ENCODE data around the gene PDE4C.
A peak's percentile ranks its signal among the peaks of the same experiment; 100 is the strongest.

PDE4C gene

DNA sequence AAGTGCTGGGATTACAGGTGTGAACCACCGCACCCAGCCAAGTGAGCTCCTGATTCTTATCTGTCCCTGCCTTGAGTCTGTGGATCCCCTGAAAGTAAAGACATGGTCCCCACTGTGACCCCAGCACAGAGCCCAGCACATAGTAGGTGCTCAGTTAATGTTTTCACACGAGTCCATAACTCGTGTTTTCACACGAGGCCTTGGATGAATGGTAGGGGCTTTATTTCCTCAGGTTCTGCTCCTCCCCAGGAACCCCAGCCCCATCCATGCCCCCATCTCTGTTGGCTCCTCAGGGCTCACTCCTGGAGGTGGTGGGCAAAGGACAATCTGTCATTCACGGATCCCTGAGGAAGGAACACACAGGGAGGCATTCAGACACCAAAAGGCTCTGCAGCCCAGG is 23.6 kb upstream of the PDE4C start:
- H3K79me1 ChIP-seq (replicated peaks; ENCODE audit: low read length, poor library complexity, severe bottlenecking), result no peaks in the 10 kb centered on the region
- H3K4me1 ChIP-seq (ENCODE audit: control insufficient read depth, insufficient read depth, low read depth, low read length), result peaks cover 2% of the 10 kb centered on the region
- no peak overlapping the region for H4K8ac ChIP-seq (ENCODE audit: low read length)
- H3K18ac ChIP-seq (ENCODE audit: low read depth in 1 of 2, low read length in 2 of 2), result no peak overlapping the region
- H2BK12ac ChIP-seq (ENCODE audit: low read length in 2 of 2), result no peak overlapping the region
- H3K23ac ChIP-seq (ENCODE audit: low read length in 2 of 2), result no peak overlapping the region
- no peak overlapping the region for H3K14ac ChIP-seq (ENCODE audit: low read length in 2 of 2)
- H3K9me3 ChIP-seq (ENCODE audit: control insufficient read depth, low read length), result no peaks in the 10 kb centered on the region
- no peak for DNase-seq
- H2BK120ac ChIP-seq (ENCODE audit: low read depth, low read length), result no peak overlapping the region
- 91% methylated on average over 5 of the region's 5 CpGs for WGBS
- H2BK5ac ChIP-seq (ENCODE audit: low read depth, low read length, poor library complexity, severe bottlenecking), result no peak overlapping the region
- no peak overlapping the region for H3K9ac ChIP-seq (ENCODE audit: low read length)
- no peak overlapping the region for H3K4ac ChIP-seq (ENCODE audit: low read depth in 1 of 2, low read length in 2 of 2)
- no peaks in the 10 kb centered on the region for H3K36me3 ChIP-seq (ENCODE audit: control insufficient read depth in 1 of 2, insufficient read depth in 2 of 2, low read depth in 1 of 2, low read length in 2 of 2)
- no peak overlapping the region for H2AFZ ChIP-seq (ENCODE audit: low read depth, low read length)
- no peak overlapping the region for H3K27ac ChIP-seq (ENCODE audit: low read length, poor library complexity, severe bottlenecking)
- H3K27me3 ChIP-seq (ENCODE audit: control insufficient read depth in 1 of 2, insufficient read depth in 1 of 2, low read length in 2 of 2), result peaks cover 18 to 22% of the 10 kb centered on the region in 2 experiments
- no peak overlapping the region for H2AK5ac ChIP-seq (ENCODE audit: low read length, severe bottlenecking)
- no peak overlapping the region for H3K4me2 ChIP-seq (ENCODE audit: low read length, poor library complexity, severe bottlenecking)
- H4K91ac ChIP-seq (ENCODE audit: low read length), result no peak overlapping the region
- H2BK15ac ChIP-seq (ENCODE audit: low read depth, poor library complexity, severe bottlenecking), result no peak overlapping the region
- H3K4me3 ChIP-seq (ENCODE audit: insufficient read depth in 1 of 2, low read depth in 1 of 2, low read length in 2 of 2), result no peak overlapping the region

DNA sequence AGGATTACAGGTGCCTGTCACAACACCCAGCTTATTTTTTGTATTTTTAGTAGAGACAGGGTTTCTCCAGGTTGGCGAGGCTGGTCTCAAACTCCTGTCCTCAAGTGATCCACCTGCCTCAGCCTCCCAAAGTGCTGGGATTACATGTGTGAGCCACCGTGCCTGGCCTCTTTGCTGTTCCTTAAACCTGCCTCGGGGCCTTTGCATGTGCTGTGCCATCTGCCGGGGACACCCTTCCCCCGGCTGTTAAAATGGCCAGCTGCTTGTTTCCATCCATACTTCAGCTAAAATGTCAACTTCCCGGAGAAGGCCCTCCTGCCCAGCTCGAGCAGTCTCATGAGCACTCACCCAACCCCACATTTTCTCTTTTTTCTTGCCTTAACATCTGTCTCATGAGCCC is 19.1 kb upstream of the PDE4C start:
- H3K79me1 ChIP-seq (replicated peaks; ENCODE audit: low read length, poor library complexity, severe bottlenecking), result no peaks in the 10 kb centered on the region
- H4K91ac ChIP-seq (ENCODE audit: low read length), result no peak overlapping the region
- H3K27me3 ChIP-seq (ENCODE audit: control insufficient read depth in 1 of 2, insufficient read depth in 1 of 2, low read length in 2 of 2), result peaks cover 4 to 34% of the 10 kb centered on the region in 2 experiments
- H2AK5ac ChIP-seq (ENCODE audit: low read length, severe bottlenecking), result no peak overlapping the region
- no peak overlapping the region for H4K8ac ChIP-seq (ENCODE audit: low read length)
- no peak overlapping the region for H3K9ac ChIP-seq (ENCODE audit: low read length)
- H2AFZ ChIP-seq (ENCODE audit: low read depth, low read length), result no peak overlapping the region
- no peak overlapping the region for H3K18ac ChIP-seq (ENCODE audit: low read depth in 1 of 2, low read length in 2 of 2)
- no peak overlapping the region for H3K4ac ChIP-seq (ENCODE audit: low read depth in 1 of 2, low read length in 2 of 2)
- no peak overlapping the region for H2BK12ac ChIP-seq (ENCODE audit: low read length in 2 of 2)
- H3K9me3 ChIP-seq (ENCODE audit: control insufficient read depth, low read length), result no peaks in the 10 kb centered on the region
- no peak overlapping the region for H2BK120ac ChIP-seq (ENCODE audit: low read depth, low read length)
- peaks cover 2% of the 10 kb centered on the region for H3K4me1 ChIP-seq (ENCODE audit: control insufficient read depth, insufficient read depth, low read depth, low read length)
- H3K36me3 ChIP-seq (ENCODE audit: control insufficient read depth in 1 of 2, insufficient read depth in 2 of 2, low read depth in 1 of 2, low read length in 2 of 2), result no peaks in the 10 kb centered on the region
- H3K4me2 ChIP-seq (ENCODE audit: low read length, poor library complexity, severe bottlenecking), result no peak overlapping the region
- no peak overlapping the region for H2BK15ac ChIP-seq (ENCODE audit: low read depth, poor library complexity, severe bottlenecking)
- H3K23ac ChIP-seq (ENCODE audit: low read length in 2 of 2), result no peak overlapping the region
- H2BK5ac ChIP-seq (ENCODE audit: low read depth, low read length, poor library complexity, severe bottlenecking), result no peak overlapping the region
- H3K4me3 ChIP-seq (ENCODE audit: insufficient read depth in 1 of 2, low read depth in 1 of 2, low read length in 2 of 2), result no peak overlapping the region
- WGBS, result 72% methylated on average over 7 of the region's 7 CpGs
- DNase-seq, result no peak
- H3K27ac ChIP-seq (ENCODE audit: low read length, poor library complexity, severe bottlenecking), result no peak overlapping the region
- H3K14ac ChIP-seq (ENCODE audit: low read length in 2 of 2), result no peak overlapping the region

GRCh38 chr19:18239303-18239702 is 13.1 kb upstream of the PDE4C start:
- Histone ChIP-seq H3K4ac (ENCODE audit: low read depth in 1 of 2, low read length in 2 of 2) (no peak overlapping the region), H2BK15ac (ENCODE audit: low read depth, poor library complexity, severe bottlenecking) (no peak overlapping the region), H2AFZ (ENCODE audit: low read depth, low read length) (no peak overlapping the region), H2BK120ac (ENCODE audit: low read depth, low read length) (no peak overlapping the region), H3K9ac (ENCODE audit: low read length) (no peak overlapping the region), H3K23ac (ENCODE audit: low read length in 2 of 2) (no peak overlapping the region), H3K4me1 (ENCODE audit: control insufficient read depth, insufficient read depth, low read depth, low read length) (no peaks in the 10 kb centered on the region), H3K4me3 (ENCODE audit: insufficient read depth in 1 of 2, low read depth in 1 of 2, low read length in 2 of 2) (no peak overlapping the region), H3K4me2 (ENCODE audit: low read length, poor library complexity, severe bottlenecking) (no peak overlapping the region), H2BK12ac (ENCODE audit: low read length in 2 of 2) (no peak overlapping the region), H2BK5ac (ENCODE audit: low read depth, low read length, poor library complexity, severe bottlenecking) (no peak overlapping the region), H3K27ac (ENCODE audit: low read length, poor library complexity, severe bottlenecking) (no peak overlapping the region), H4K8ac (ENCODE audit: low read length) (no peak overlapping the region), H3K79me1 (replicated peaks; ENCODE audit: low read length, poor library complexity, severe bottlenecking) (no peaks in the 10 kb centered on the region), H3K9me3 (ENCODE audit: control insufficient read depth, low read length) (no peaks in the 10 kb centered on the region), H3K14ac (ENCODE audit: low read length in 2 of 2) (no peak overlapping the region), H3K27me3 (ENCODE audit: control insufficient read depth in 1 of 2, insufficient read depth in 1 of 2, low read length in 2 of 2) (peaks cover 7 to 51% of the 10 kb centered on the region in 2 experiments), H2AK5ac (ENCODE audit: low read length, severe bottlenecking) (no peak overlapping the region), H3K36me3 (ENCODE audit: control insufficient read depth in 1 of 2, insufficient read depth in 2 of 2, low read depth in 1 of 2, low read length in 2 of 2) (no peaks in the 10 kb centered on the region), H4K91ac (ENCODE audit: low read length) (no peak overlapping the region), H3K18ac (ENCODE audit: low read depth in 1 of 2, low read length in 2 of 2) (no peak overlapping the region)
- WGBS, result 30% methylated on average over 11 of the region's 12 CpGs
- DNase-seq, result no peak

- Histone ChIP-seq H3K79me1 (replicated peaks; ENCODE audit: low read length, poor library complexity, severe bottlenecking) (no peaks in the 10 kb centered on the region), H3K14ac (ENCODE audit: low read length in 2 of 2) (no peak overlapping the region), H4K8ac (ENCODE audit: low read length) (no peak overlapping the region), H2AFZ (ENCODE audit: low read depth, low read length) (no peak overlapping the region), H3K27ac (ENCODE audit: low read length, poor library complexity, severe bottlenecking) (no peak overlapping the region), H2BK5ac (ENCODE audit: low read depth, low read length, poor library complexity, severe bottlenecking) (no peak overlapping the region), H3K36me3 (ENCODE audit: control insufficient read depth in 1 of 2, insufficient read depth in 2 of 2, low read depth in 1 of 2, low read length in 2 of 2) (no peaks in the 10 kb centered on the region), H3K23ac (ENCODE audit: low read length in 2 of 2) (peak overlapping the region in 1 of 2 experiments; percentile 57), H3K4me3 (ENCODE audit: insufficient read depth in 1 of 2, low read depth in 1 of 2, low read length in 2 of 2) (no peak overlapping the region), H2BK15ac (ENCODE audit: low read depth, poor library complexity, severe bottlenecking) (no peak overlapping the region), H2BK12ac (ENCODE audit: low read length in 2 of 2) (no peak overlapping the region), H3K4me2 (ENCODE audit: low read length, poor library complexity, severe bottlenecking) (no peak overlapping the region), H2BK120ac (ENCODE audit: low read depth, low read length) (no peak overlapping the region), H4K91ac (ENCODE audit: low read length) (no peak overlapping the region), H3K9ac (ENCODE audit: low read length) (no peak overlapping the region), H3K4ac (ENCODE audit: low read depth in 1 of 2, low read length in 2 of 2) (no peak overlapping the region), H2AK5ac (ENCODE audit: low read length, severe bottlenecking) (no peak overlapping the region), H3K18ac (ENCODE audit: low read depth in 1 of 2, low read length in 2 of 2) (no peak overlapping the region), H3K9me3 (ENCODE audit: control insufficient read depth, low read length) (no peaks in the 10 kb centered on the region), H3K4me1 (ENCODE audit: control insufficient read depth, insufficient read depth, low read depth, low read length) (peaks cover 7% of the 10 kb centered on the region), H3K27me3 (ENCODE audit: control insufficient read depth in 1 of 2, insufficient read depth in 1 of 2, low read length in 2 of 2) (peaks cover 39 to 71% of the 10 kb centered on the region in 2 experiments)
- no peak for DNase-seq
- 42% methylated on average over 5 of the region's 6 CpGs for WGBS
Observed at GRCh38 chr19:18234194-18234593, 8.0 kb upstream of the PDE4C start.

Data from mesenchymal stem cell (in vitro differentiated cells and primary cell).